HG02852 (cell line): Measurements from ENCODE around the gene PCDHGB3.
A peak's percentile ranks its signal among the peaks of the same experiment; 100 is the strongest.
"Not testable (repeated sequence)": the region's sequence is repeated elsewhere in the genome, so short reads cannot be mapped to it uniquely, and the experiment has no call there.

Experiments
- ATAC-seq: cut with Tn5 transposase; IDR thresholded peaks from one replicate; pipeline ENCODE4 v1.9.1; 2021; ENCODE audit warnings: mild to moderate bottlenecking, moderate library complexity; ENCODE audit not compliant: unreplicated experiment

The PCDHGB3 gene

GRCh38 chr5:141389153-141390042 lies 19.4 kb downstream of the PCDHGB3 start:
- ATAC-seq, result no peak

- no peak for ATAC-seq
Measured at GRCh38 chr5:141392429-141393198, 22.6 kb downstream of the PCDHGB3 start, which contains the start of gene PCDHGA8. Gene PCDHGA8 (plus strand): TSS chr5:141392633. CDS start chr5:141392814, 181 bp downstream.

GRCh38 chr5:141393267-141393666 lies 23.2 kb downstream of the PCDHGB3 start:
- no peak for ATAC-seq

GRCh38 chr5:141394401-141395187 lies 24.6 kb downstream of the PCDHGB3 start:
- ATAC-seq, result not testable (repeated sequence)

GRCh38 chr5:141397756-141398551 lies 27.9 kb downstream of the PCDHGB3 start, which contains the start of gene PCDHGB5:
Gene PCDHGB5 (plus strand): TSS chr5:141397947. CDS start chr5:141398128, 181 bp downstream.
- peak; percentile 98 for ATAC-seq

GRCh38 chr5:141398608-141399007 lies 28.6 kb downstream of the PCDHGB3 start:
- no peak for ATAC-seq

- ATAC-seq, result no peak
Measured at GRCh38 chr5:141399555-141400258, 29.7 kb downstream of the PCDHGB3 start.

- no peak for ATAC-seq
Measured at GRCh38 chr5:141402553-141403243, 32.7 kb downstream of the PCDHGB3 start, which contains the start of gene PCDHGA9. Gene PCDHGA9 (plus strand): TSS chr5:141402778. CDS start chr5:141402953, 175 bp downstream.

GRCh38 chr5:141403387-141403786 lies 33.3 kb downstream of the PCDHGB3 start:
- no peak for ATAC-seq

GRCh38 chr5:141407790-141408505 lies 37.9 kb downstream of the PCDHGB3 start, which contains the start of gene PCDHGB6:
Gene PCDHGB6 (plus strand): TSS chr5:141408021. CDS start chr5:141408203, 182 bp downstream.
- ATAC-seq, result peak; percentile 67

- no peak for ATAC-seq
Measured at GRCh38 chr5:141409598-141410306, 39.7 kb downstream of the PCDHGB3 start.

- no peak for ATAC-seq
Measured at GRCh38 chr5:141411575-141411974, 41.5 kb downstream of the PCDHGB3 start.

GRCh38 chr5:141412854-141413539 lies 43.0 kb downstream of the PCDHGB3 start, which contains the start of gene PCDHGA10:
Gene PCDHGA10 (plus strand): TSS chr5:141412987. CDS start chr5:141413176, 189 bp downstream.
- ATAC-seq, result peak; percentile 65

GRCh38 chr5:141413540-141414069 lies 43.6 kb downstream of the PCDHGB3 start:
- ATAC-seq, result no peak

GRCh38 chr5:141414548-141415274 lies 44.7 kb downstream of the PCDHGB3 start:
- ATAC-seq, result not testable (repeated sequence)

- ATAC-seq, result not testable (repeated sequence)
Measured at GRCh38 chr5:141415275-141415618, 45.2 kb downstream of the PCDHGB3 start.
